Measurements from ENCODE around the gene ZNF853. TPM values are rescaled to one million over a fixed set of nuclear protein-coding genes. Genes with fewer than 3 reads are reported as not detected.

The ZNF853 gene
- polyA plus RNA-seq (2012; ENCODE audit: insufficient read length, low read depth), result 3.9 TPM

DNA sequence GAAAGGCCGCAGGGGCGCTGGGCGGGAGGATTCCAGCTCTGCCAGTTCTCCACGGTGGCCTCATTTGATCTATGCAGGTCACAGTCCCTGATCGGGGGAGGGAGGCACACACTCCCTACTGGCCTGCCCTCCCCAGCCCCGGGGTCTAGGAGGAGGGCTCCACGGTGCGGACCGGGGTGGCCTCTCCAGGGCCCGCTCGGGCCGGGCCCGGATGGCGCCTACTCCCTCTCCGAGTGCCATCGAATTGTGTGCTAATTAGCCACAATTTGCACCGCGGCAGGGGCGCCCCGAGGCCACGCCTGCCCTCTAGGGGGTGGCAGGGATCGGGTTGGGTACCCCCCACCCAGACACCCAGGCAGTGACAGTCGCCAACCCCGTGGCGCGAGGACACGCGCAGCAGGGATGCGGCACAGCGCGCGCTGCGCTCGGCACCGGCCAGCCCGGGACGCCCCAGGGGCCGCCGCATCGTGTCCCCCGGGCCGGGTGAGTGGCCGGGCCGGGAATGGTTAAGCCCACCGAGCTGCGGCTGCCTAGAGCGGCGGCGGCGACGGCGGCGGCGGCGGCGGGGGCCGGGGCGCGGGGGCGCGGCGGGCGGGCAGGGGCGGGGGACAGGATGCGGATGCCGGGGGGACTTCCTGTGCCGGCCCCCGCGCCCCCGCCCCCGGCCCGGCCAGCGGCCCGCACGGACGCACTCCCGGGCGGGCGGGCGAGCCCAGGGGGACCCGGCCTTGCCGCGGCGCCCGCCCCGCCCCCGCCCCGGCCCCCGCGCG is at the start of gene ZNF853:
ZNF853 (plus strand) TSS at position 658 of the 770 bp plus-strand sequence. CDS start 565 bp downstream, outside the sequence.
- TF ChIP-seq SIN3A (IDR thresholded peaks at IDR 0.05; ENCODE audit: borderline replicate concordance, insufficient read depth, low read length), result no peak
- no peak for TF ChIP-seq FOXP2 (optimal IDR thresholded peaks at IDR 0.05; ENCODE audit: borderline replicate concordance, extremely low read depth, extremely low read length, insufficient read depth)
- no peak for TF ChIP-seq POLR2AphosphoS5 (IDR thresholded peaks at IDR 0.05; ENCODE audit: low read depth, low read length)
- no peak for TF ChIP-seq TAF1 (IDR thresholded peaks at IDR 0.05; ENCODE audit: borderline replicate concordance, insufficient read depth, low read length)
- TF ChIP-seq, protein P1, sequence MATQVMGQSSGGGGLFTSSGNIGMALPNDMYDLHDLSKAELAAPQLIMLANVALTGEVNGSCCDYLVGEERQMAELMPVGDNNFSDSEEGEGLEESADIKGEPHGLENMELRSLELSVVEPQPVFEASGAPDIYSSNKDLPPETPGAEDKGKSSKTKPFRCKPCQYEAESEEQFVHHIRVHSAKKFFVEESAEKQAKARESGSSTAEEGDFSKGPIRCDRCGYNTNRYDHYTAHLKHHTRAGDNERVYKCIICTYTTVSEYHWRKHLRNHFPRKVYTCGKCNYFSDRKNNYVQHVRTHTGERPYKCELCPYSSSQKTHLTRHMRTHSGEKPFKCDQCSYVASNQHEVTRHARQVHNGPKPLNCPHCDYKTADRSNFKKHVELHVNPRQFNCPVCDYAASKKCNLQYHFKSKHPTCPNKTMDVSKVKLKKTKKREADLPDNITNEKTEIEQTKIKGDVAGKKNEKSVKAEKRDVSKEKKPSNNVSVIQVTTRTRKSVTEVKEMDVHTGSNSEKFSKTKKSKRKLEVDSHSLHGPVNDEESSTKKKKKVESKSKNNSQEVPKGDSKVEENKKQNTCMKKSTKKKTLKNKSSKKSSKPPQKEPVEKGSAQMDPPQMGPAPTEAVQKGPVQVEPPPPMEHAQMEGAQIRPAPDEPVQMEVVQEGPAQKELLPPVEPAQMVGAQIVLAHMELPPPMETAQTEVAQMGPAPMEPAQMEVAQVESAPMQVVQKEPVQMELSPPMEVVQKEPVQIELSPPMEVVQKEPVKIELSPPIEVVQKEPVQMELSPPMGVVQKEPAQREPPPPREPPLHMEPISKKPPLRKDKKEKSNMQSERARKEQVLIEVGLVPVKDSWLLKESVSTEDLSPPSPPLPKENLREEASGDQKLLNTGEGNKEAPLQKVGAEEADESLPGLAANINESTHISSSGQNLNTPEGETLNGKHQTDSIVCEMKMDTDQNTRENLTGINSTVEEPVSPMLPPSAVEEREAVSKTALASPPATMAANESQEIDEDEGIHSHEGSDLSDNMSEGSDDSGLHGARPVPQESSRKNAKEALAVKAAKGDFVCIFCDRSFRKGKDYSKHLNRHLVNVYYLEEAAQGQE (IDR thresholded peaks at IDR 0.05; ENCODE audit: insufficient read depth in 1 of 2, low read depth in 2 of 2, low read length in 2 of 2), result no peak

GRCh38 chr7:6565655-6566054 is 49.8 kb upstream of the ZNF853 start:
- no peak for TF ChIP-seq SIN3A (IDR thresholded peaks at IDR 0.05; ENCODE audit: borderline replicate concordance, insufficient read depth, low read length)
- no peak for TF ChIP-seq FOXP2 (optimal IDR thresholded peaks at IDR 0.05; ENCODE audit: borderline replicate concordance, extremely low read depth, extremely low read length, insufficient read depth)
- TF ChIP-seq TAF1 (IDR thresholded peaks at IDR 0.05; ENCODE audit: borderline replicate concordance, insufficient read depth, low read length), result no peak
- TF ChIP-seq POLR2AphosphoS5 (IDR thresholded peaks at IDR 0.05; ENCODE audit: low read depth, low read length), result no peak
- TF ChIP-seq, protein P1 (IDR thresholded peaks at IDR 0.05; ENCODE audit: insufficient read depth in 1 of 2, low read depth in 2 of 2, low read length in 2 of 2), result no peak

GRCh38 chr7:6567886-6568285 is 47.5 kb upstream of the ZNF853 start:
- TF ChIP-seq POLR2AphosphoS5 (IDR thresholded peaks at IDR 0.05; ENCODE audit: low read depth, low read length), result no peak
- no peak for TF ChIP-seq SIN3A (IDR thresholded peaks at IDR 0.05; ENCODE audit: borderline replicate concordance, insufficient read depth, low read length)

GRCh38 chr7:6571160-6571779 is 44.1 kb upstream of the ZNF853 start:
- TF ChIP-seq TAF1 (IDR thresholded peaks at IDR 0.05; ENCODE audit: borderline replicate concordance, insufficient read depth, low read length) (no peak), FOXP2 (optimal IDR thresholded peaks at IDR 0.05; ENCODE audit: borderline replicate concordance, extremely low read depth, extremely low read length, insufficient read depth) (no peak), SIN3A (IDR thresholded peaks at IDR 0.05; ENCODE audit: borderline replicate concordance, insufficient read depth, low read length) (no peak), POLR2AphosphoS5 (IDR thresholded peaks at IDR 0.05; ENCODE audit: low read depth, low read length) (no peak)
- TF ChIP-seq, protein P1 (IDR thresholded peaks at IDR 0.05; ENCODE audit: insufficient read depth in 1 of 2, low read depth in 2 of 2, low read length in 2 of 2), result no peak

GRCh38 chr7:6575281-6576023 is 40.0 kb upstream of the ZNF853 start:
- TF ChIP-seq SIN3A (IDR thresholded peaks at IDR 0.05; ENCODE audit: borderline replicate concordance, insufficient read depth, low read length) (no peak), TAF1 (IDR thresholded peaks at IDR 0.05; ENCODE audit: borderline replicate concordance, insufficient read depth, low read length) (no peak), FOXP2 (optimal IDR thresholded peaks at IDR 0.05; ENCODE audit: borderline replicate concordance, extremely low read depth, extremely low read length, insufficient read depth) (no peak), POLR2AphosphoS5 (IDR thresholded peaks at IDR 0.05; ENCODE audit: low read depth, low read length) (no peak)
- TF ChIP-seq, protein P1 (IDR thresholded peaks at IDR 0.05; ENCODE audit: insufficient read depth in 1 of 2, low read depth in 2 of 2, low read length in 2 of 2), result no peak

All from PFSK-1 (cell line).